GM19193 (cell line): ENCODE measurements around the gene CASK.

ENCODE experiments used
- POLR2A ChIP-seq: IDR thresholded peaks from 4 replicates; pipeline ENCODE4 v1.6.1; 2011; ENCODE audit not compliant: insufficient read depth, insufficient read length; ENCODE audit errors: extremely low read depth

CASK gene

GRCh38 chrX:41922431-41923151 is 763 bp downstream of the CASK start:
- TF ChIP-seq POLR2A = no peak

GRCh38 chrX:41921492-41922430 is 1.6 kb downstream of the CASK start:
- TF ChIP-seq POLR2A = no peak

- TF ChIP-seq POLR2A = no peak
These were observed 3.5 kb downstream of the CASK start for GRCh38 chrX:41919870-41920269.

- TF ChIP-seq POLR2A = no peak
These were observed 5.8 kb downstream of the CASK start for GRCh38 chrX:41917517-41917916.

GRCh38 chrX:41913476-41913875 is 9.9 kb downstream of the CASK start:
- no peak for TF ChIP-seq POLR2A

DNA sequence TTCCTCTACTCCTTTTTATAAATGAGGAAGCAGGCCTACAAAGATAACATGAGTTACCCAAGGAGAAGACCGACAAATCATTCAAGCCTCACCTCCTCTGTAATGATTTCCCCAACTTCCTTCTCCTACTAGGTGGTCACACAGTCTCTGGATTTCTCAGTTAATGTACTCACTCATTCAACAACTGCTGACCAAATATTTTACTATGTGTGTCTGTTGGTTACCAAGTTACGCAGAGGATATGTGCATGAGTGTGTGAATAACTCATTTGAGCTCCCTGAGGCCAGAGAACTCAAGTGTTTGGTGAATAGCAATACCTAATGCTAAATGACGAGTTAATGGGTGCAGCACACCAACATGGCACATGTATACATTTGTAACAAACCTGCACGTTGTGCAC is 10.4 kb downstream of the CASK start:
- no peak for TF ChIP-seq POLR2A

DNA sequence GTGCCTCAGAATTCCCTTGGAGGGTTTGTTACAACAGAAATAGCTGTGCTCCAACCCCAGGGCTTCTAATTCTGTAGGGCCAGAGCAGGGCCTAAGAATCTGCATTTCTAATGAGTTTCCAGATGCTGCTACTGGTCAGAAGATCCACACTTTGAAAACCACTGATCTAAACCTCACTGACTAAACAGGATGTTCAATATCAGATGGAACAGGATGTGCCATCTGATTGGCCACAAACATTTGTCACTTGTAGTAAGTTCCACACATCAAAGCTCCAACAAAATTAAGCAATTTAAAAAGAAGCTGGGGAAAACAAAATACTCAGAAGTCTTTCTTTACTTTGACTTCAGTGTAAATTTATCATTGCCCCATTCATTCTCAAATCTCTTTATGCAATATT is 14.3 kb downstream of the CASK start:
- no peak for TF ChIP-seq POLR2A

DNA sequence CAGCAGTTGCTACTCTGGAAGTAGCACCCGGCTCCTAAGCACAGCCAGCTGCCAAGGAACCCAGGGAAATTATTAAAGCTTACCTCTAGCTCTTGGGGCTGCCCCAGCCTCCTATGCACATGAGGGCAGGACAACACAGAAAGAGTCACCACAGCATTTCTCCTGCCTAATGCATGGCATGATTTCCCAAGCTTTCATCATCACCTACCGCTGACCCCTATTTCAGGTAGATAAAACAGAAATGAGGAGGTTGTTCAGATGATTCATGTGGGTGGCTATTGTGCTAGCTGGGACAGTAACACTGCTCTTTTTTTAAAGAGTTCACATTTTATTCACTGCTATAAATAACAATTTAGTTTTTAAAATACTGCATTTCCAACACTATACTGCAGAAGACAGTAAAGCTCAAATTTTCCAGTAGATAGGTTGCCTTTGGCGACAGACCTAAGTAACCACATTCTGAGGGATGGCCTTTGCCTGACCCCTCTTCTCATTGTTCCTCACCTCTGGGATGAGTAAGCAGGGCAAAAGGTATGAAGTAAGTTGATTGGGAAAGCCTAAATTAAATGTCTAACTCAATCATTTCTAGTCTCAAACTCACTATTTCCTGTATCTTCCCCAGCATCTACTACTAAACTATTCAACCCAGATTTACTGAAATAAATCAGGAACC is 16.7 kb downstream of the CASK start:
- no peak for TF ChIP-seq POLR2A

- no peak for TF ChIP-seq POLR2A
These were observed 19.8 kb downstream of the CASK start for GRCh38 chrX:41903544-41903943.

- TF ChIP-seq POLR2A = no peak
These were observed 23.0 kb downstream of the CASK start for GRCh38 chrX:41900321-41900720.

DNA sequence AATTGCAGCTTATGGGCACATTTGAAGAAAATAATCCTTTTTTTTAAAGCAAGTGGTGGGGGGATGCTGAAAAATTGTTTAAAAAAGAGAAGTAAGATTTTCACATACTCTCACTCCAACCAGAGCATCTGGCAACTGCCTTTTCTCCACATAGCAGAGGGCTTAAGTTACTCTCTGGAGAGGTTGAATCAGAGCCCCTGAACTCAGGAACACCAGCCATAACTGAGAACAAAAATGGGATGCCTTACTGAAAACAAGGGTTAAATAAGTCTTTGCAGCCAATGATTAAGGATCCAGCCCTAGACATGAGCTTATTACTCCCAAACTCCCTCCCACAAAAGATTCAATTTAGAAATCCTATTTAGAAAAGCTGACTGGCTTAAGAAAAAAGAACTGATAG is 27.5 kb downstream of the CASK start:
- TF ChIP-seq POLR2A = no peak

DNA sequence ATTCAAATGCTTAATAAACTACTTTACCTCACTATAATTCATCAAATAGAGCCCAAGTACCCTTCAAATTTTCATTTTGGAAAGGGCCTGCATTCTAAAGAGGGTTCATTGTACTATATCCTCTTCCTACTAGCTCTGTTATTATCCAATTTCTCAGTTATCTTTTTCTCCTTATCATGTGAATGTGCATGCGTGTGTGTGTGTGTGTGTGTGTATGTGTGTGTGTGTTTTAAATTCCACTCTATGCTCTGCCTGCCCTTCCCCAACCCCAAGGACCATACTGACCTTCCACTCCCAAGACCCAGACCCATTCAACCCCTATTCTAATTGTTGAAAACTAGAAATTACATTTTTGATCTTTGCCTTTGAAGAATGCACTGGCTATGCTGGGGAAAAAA is 33.3 kb downstream of the CASK start:
- TF ChIP-seq POLR2A = no peak

DNA sequence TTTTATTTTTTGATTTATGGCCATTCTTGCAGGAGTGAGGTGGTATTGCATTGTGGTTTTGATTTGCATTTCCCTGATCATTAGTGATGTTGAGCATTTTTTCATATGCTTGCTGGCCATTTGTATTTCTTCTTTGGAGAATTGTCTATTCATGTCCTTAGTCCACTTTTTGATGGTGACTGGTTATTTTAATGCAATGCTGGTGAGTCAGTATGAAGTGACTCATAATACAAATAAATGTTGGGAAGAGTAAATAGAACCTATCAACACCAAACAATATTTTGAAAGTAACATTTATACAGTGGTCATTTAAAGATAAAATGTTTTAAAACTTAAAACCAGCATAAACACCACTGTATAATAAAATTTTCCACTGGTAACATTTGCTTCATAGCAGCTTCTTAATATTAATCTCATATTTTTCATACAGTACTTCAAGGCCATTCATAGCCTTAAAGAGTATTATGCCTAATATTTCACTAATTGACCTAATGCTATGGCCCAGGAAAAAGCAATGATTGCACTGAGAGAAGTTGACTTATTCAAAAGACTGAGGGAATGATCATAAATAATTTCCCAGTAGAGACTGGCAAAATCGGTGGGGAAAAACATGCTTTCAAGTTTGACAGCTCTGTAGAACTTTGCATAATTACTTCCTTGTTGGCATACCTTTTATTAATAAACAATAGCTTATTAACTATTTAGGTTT is 33.9 kb downstream of the CASK start:
- no peak for TF ChIP-seq POLR2A

DNA sequence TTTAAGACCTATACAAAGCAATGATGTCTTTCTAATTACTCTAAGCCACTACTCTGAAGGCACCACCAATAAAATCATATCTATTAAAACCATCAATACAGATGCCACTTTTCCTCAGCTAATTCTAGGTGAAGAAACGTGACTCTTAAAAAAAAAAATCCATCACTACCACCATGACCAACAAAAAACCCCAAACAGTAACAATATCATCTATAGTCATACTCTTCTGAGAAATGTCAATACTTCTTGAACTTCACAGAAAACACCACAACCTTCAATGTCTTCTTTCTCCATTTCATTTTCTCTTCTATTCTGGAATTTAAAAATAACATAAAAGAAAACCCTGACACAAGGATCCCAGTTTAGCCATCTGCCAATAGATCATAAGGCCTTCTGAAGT is 35.7 kb downstream of the CASK start:
- TF ChIP-seq POLR2A = no peak

- no peak for TF ChIP-seq POLR2A
These were observed 37.6 kb downstream of the CASK start for GRCh38 chrX:41885724-41886123.
